ENCODE data around the gene NLRP2B.
"Not testable (repeated sequence)": the region's sequence is repeated elsewhere in the genome, so short reads cannot be mapped to it uniquely, and the experiment has no call there.

NLRP2B gene

DNA sequence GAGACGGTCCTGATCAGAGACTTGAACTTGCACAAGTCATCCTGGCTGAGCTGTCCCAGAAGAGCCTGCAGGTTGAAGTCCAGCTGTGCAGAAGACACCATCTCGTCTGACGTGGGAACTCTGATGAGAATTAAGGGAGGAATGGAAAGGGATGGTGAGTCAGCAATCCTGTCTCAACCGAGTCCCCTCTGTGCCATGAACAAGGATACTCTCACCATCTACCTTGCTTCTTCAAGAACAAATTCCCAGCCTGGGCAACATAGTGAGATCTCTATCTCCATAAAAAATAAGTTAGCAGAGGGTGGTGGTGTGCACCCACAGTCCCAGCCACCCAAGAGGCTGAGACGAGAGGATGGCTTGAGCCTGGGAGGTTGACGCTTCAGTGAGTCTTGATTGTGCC lies at the start of gene NLRP2B:
Gene NLRP2B, minus strand, starts transcription at position 101 of the 400 bp plus-strand sequence.
- no peak for DNase-seq

DNA sequence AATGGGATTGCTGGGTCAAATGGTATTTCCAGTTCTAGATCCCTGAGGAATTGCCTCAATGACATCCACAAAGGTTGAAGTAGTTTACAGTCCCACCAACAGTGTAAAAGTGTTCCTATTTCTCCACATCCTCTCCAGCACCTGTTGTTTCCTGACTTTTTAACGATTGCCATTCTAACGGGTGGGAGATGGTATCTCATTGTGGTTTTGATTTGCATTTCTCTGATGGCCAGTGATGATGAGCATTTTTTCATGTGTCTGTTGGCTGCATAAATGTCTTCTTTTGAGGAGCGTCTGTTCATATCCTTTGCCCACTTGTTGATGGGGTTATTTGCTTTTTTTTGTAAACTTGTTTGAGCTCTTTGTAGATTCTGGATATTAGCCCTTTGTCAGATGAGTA lies 45.9 kb upstream of the NLRP2B start:
- not testable (repeated sequence) for DNase-seq

DNA sequence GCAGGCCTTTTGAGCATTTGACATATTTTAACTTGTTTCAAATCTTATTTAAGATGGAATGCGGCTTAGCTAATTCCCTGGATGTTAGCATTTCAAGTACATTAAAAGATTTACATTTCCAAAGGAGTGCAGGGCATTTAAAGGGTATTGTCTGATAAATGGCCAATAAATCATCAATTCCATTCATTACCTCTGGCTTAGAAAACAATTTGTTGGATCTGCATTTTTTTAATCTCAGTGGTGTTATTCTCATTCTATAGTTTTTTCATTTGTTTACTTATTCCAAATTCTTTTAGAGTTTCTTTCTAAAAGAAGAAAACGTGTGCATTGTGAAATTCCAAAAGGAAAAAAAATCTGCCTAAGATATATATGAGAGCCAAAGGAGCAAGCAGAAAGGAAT lies 1.3 kb upstream of the NLRP2B start:
- DNase-seq, result no peak

DNA sequence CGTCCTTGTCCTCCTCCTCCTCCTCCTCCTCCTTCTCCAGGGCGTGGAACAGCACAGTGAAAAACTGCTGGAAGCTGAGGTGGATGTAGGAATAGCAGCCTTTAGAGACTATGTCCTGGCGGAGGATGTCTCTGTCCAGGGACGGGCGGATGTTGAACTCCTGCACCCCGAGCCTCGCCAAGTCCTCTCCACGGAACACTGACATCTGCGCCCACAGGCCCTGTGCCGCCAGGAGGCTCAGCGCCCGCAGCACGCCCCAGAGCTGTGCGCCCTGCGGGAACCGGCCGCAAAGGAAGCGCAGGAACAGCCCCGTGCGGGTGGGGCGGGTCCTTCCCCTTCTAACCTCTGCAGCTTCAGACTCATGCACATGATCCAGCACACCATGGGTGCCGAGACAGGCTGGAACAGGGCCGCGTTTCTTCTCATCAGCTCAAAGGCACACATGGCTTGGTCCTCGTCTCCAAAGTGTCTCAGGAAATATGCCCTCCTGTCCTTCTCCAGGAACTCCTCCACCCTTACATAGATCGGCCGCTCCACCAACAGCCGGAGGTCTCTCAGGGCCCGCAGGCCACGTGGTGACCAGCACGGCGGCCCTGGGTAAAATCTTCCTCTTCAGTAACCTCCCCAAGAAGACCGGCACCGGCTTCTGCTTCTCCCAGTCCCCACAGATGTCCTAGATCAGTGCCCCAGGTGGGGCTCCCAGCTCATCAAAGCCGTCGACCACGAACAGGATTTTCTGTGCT lies 1.2 kb downstream of the NLRP2B start:
- DNase-seq, result no peak

DNA sequence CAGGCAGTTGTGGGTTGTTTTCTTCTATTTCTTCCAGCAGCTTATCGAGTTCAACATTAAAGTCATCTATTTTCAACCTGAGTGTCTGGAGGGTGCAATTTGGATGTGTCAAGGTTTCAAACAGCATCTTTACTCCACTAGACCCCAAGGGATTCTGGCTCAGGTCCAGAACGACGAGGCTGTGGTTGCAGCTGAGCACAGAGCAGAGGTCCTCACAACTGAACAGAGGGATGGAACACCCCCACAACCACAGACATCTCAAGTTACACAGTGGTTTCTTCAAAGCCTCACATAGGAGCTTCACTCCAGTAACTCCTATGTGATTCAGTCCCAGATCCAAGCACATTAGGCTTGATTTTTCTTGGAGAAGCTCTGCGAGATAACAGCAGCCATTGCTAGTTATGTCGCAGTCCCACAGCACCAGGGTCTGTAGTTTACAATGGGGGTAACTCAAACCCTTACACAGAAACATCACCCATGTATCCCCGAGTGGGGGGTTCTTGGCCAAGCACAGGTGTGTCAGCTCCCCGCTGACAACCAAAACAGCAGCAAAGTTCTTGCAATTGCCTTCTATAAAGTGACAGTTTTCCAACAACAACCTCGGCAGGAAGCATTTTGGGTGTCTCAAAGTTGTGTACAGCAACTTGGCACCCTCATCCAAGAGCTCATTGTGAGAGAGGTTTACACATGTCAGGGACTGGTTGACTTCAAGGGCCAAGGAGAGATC lies 2.8 kb downstream of the NLRP2B start:
- DNase-seq, result no peak

DNA sequence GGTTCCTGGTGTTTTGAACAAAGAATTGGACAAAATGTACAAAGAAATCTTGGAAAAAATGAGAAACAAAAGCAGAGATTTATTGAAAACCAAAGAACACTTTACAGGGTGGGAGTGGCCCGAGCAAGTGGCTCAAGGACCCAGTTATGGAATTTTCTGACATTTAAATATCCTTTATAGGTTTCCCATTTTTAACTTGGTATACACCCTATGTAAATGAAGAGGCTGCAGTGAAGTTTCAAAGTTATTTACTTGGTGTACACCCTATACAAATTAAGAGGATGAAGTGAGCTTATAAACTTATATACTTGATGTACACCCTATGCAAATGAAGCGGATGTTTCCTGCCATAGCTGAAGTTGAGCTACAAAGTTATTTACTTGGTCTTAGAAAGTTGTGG lies 4.7 kb downstream of the NLRP2B start:
- no peak for DNase-seq

DNA sequence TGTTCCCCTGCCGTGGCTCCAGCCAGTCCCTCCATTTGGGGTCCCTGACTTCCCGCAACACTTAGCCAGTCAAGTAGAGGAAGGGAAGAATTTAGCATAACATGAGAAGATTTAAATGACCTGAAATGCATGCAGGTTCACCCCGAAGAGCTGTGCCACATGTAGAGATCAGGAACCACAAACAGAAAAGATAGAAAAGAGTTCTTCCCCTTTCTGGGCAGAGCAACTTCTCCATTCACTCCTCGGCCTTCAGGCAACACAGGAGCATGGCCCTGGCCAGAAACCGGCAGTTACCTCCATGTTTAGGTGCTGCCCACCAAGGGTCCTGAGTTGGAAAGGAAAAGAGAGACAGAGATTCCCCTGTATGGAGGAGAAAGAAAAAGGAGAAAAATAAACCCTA lies 5.2 kb downstream of the NLRP2B start:
- DNase-seq, result no peak

DNA sequence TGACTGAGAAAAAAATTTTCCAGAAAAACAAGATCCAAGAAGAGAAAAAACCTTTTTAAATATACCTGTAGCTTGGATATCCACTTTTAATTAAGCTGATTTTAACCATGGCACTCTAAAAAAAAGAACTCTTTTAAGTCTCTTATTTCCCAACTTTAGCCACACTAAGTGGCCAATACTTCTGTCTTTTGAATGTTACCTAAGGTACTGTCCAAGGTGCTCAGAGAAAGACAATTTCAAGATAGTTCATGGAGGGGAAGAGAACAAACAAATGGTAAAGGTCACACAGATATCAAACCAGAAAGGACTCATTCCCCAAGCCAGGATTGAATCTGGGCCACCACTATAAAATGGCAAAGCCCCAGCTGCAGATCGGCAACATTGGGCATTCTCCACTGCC lies 10.1 kb downstream of the NLRP2B start:
- no peak for DNase-seq

DNA sequence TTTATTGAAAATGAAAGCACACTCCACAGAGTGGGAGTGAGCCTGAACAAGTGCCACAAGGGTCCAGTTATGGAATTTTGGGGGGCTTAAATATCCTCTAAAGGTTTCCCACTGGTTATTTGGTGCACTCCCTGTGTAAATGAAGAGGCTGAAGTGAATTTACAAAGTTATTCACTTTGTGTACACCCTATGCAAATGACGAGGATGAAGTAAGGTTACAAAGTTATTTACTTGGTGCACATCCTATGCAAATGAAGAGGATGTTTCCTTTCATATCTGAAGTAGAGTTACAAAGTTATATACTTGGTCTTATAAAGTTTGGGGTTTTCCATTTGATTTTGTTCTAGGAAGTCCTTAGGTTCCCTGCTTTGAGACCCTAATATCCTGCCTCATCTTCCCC lies 13.1 kb downstream of the NLRP2B start:
- no peak for DNase-seq

DNA sequence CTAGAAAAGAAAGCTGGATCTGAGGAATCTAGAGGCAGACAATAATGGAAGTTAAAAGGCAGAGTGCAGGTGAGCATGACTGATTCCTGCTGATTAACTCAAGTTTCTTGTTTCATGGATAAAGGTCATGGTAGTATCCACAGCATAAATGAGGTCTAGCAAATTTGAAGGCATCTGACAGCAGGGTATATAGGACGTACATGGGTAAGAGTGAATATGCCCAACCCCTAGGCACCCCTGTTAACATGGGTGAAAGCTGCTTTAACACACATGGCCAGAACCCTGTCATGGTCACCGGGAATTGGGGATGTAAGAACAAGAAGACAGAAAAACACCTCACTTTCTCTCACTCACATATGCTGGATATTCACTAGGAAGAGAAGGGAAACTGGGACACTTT lies 25.0 kb downstream of the NLRP2B start:
- DNase-seq, result no peak

DNA sequence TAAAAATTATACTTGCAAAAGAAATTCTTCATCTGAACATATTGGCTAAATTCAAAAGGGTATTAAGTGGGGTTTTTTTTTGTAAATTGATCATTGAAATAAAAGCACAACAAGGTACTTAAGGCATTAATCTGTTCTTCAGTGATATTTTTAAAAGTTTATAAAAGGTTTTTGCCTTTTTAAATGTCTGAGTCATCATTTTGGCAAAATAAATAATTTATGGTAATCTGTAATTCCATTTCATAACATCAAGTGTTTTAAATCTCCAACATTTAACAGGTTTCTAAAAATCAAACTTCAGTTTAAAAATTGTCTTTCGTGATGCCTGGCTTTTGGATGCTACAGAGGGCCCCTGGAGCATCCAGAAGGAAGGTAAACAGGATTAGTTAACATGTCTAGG lies 27.4 kb downstream of the NLRP2B start:
- no peak for DNase-seq

DNA sequence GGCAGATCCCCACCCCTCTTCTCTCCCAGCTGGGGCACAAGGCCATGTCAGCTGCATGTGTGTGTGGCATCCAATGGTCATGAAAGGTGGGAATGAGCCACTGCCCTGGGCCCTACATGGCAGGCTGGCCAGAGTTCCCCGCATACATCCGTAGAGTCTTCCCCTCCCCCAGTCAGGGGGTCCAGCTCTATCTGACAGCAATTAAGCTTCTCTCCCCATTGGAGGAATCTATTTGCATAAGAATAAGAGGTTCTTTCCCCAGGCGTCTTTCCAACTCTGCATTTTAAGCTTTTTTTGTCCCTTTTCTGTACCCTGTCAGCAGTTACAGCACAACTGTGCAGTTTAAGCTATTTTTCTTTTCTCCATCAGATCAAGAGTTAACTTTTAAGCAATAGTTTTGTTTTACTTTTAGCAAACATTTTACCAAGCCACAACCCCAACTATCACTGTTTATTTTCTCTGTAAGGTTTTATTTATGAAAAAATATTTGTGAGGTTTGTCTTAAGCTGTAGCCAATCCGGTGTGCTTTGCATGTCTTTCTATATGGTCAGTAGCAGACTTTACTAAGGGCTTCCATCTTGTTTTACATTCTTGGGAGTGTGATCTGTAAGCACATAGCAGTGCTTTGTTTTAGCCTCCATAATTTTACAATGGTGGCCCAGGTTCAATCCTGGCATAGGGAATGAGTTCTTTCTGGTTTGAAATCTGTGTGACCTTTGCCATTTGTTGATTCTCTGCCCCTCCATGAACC lies 28.7 kb downstream of the NLRP2B start:
- DNase-seq, result no peak

DNA sequence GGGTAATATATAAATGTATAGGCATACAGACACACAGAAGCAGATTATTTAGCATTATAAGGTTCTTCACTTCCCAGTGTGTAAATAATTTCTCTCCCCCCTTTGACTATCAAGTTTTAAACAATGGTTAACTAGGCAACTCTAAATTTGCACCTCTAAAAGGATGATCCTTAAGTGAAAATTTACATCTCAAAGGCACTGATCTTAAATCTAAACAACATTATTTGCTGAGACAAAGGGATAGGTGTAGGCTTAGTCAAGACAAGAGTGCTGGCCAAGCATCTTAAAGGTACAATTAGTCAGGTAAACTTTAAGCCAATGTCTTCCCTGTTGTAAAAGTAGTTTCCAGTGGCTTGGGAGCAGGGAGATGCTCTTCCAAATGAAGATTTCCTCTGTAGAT lies 33.0 kb downstream of the NLRP2B start:
- no peak for DNase-seq

DNA sequence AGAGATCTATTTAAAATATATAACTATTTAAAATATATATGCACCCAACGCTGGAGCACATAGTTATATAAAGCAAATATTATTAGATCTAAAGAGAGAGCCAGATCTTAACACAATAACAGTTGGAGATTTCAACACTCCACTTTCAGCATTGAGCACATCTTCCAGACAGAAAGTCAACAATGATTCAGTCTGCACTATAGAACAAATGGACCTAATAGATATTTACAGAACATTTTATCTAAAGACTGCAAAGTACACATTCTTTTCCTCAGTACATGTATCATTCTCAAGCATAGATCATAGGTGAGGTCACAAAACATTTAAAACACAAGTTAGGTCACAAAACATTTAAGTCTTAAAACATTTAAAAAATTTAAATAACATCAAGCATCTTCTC lies 36.4 kb downstream of the NLRP2B start:
- no peak for DNase-seq

DNA sequence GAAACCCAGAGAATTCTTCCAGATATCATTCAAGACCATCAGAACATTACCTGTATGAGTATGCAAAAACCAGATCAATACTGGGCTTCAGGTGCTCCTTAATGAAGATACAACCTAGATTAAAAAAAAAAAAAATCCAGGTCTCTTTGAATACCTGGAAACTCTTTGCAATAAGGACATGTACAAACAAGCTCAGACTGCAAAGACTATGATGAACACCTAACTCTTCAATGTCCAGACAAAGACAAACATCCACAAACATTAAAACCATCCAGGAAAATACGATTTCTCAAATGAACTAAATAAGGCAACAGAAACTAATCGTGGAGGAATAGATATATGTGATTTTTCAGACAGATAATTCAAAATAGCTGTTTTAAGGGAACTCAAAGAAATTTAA lies 38.7 kb downstream of the NLRP2B start:
- DNase-seq, result no peak

DNA sequence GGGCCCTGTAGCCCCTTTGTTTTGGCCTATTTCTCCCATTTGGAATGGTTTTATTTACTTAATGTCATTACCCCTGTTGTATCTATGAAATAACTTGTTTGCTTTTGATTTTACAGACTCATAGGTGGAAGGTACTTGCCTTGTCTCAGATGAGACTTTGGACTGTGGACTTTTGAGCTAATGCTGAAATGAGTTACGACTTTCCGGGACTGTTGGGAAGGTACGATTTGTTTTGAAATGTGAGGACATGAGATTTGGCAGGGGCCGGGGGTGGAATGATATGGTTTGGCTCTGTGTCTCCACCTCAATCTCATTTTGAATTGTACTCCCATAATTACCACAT lies 39.4 kb downstream of the NLRP2B start:
- DNase-seq, result no peak

DNA sequence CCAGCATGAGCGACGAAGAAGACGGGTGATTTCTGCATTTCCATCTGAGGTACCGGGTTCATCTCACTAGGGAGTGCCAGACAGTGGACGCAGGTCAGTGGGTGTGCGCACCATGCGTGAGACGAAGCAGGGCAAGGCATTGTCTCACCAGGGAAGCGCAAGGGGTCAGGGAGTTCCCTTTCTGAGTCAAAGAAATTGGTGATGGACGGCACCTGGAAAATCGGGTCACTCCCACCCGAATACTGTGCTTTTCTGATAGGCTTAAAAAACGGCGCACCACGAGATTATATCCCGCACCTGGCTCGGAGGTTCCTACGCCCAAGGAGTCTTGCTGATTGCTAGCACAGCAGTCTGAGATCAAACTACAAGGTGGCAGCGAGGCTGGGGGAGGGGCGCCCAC lies 50.6 kb downstream of the NLRP2B start:
- DNase-seq, result not testable (repeated sequence)
